B cell (primary cell): ENCODE results near the gene TGFBI. TPM values are rescaled to one million over a fixed set of nuclear protein-coding genes. Genes with fewer than 3 reads are reported as not detected.

Experiments used
- ATAC-seq: fragments of 200-7000 bp; cut with Tn5 transposase; one replicate; pipeline ENCODE4 v1.10.0; 2021; ENCODE audit warnings: low read depth, mild to moderate bottlenecking, moderate number of reproducible peaks, moderate library complexity
- CTCF ChIA-PET: fragments of 350-600 bp; sonication (Branson Sonifier 250); formaldehyde crosslinking; loops from one replicate; lab custom pipeline; 2021; ENCODE audit warnings: antibody characterized with exemption, inconsistent platforms; lab: Charles Lee
- POLR2A ChIA-PET: fragments of 350-600 bp; sonication (Branson Sonifier 250); formaldehyde crosslinking; loops from one replicate; lab custom pipeline; 2021; ENCODE audit warnings: antibody characterized with exemption; lab: Charles Lee
- DNase-seq: peaks from one replicate; pipeline ENCODE4 v3.0.0; 2013
- H2AFZ ChIP-seq: 2 replicates; pipeline ENCODE4 v1.6.1; 2012; ENCODE audit warnings: mild to moderate bottlenecking, low read depth, low read length; ENCODE audit not compliant: insufficient read depth, poor library complexity, severe bottlenecking
- H3K27ac ChIP-seq, 2 donors: 1 replicate in 1 of 2; 2 replicates in 1 of 2; pipeline ENCODE4 v1.5.1; 2012 to 2013; ENCODE audit warnings: low read length in 2 of 2, mild to moderate bottlenecking in 2 of 2, moderate library complexity in 1 of 2
- H3K27me3 ChIP-seq, 4 experiments: fragments of 200-600 bp in 1 of 4; sonication (generic) in 1 of 4; replicated peaks in 1 of 4; 1 replicate in 2 of 4; 2 replicates in 2 of 4; pipeline versions ENCODE4 v1.6.1 to v1.7.0; 2013 to 2016; ENCODE audit warnings: low read length in 3 of 4, mild to moderate bottlenecking in 2 of 4, mixed read lengths in 1 of 4, moderate library complexity in 1 of 4; ENCODE audit not compliant: insufficient read depth in 4 of 4, control insufficient read depth in 3 of 4; ENCODE audit errors: control extremely low read depth in 1 of 4
- H3K36me3 ChIP-seq, 2 experiments: replicated peaks in 1 of 2; 1 replicate in 1 of 2; 2 replicates in 1 of 2; pipeline versions ENCODE4 v1.6.1 to v1.7.1; 2013; ENCODE audit warnings: low read length in 1 of 2; ENCODE audit not compliant: insufficient read depth in 2 of 2, control insufficient read depth in 1 of 2; ENCODE audit errors: control extremely low read depth in 1 of 2, extremely low read depth in 1 of 2
- H3K4me1 ChIP-seq, 2 donors: fragments of 200-600 bp in 1 of 2; sonication (generic) in 1 of 2; 1 replicate in 1 of 2; 2 replicates in 1 of 2; pipeline versions ENCODE4 v1.5.1 to v1.6.1; 2013 to 2017; ENCODE audit warnings: low read length in 2 of 2; ENCODE audit not compliant: control insufficient read depth in 2 of 2, insufficient read depth in 2 of 2
- H3K4me2 ChIP-seq: replicated peaks from 2 replicates; pipeline ENCODE3; 2012; ENCODE audit warnings: mild to moderate bottlenecking, low read depth, low read length; ENCODE audit not compliant: poor library complexity, severe bottlenecking
- H3K4me3 ChIP-seq, 5 experiments: fragments of 200-600 bp in 1 of 5; sonication (generic) in 1 of 5; 1 replicate in 3 of 5; 2 replicates in 2 of 5; pipeline versions ENCODE4 v1.5.1 to v1.7.0; 2011 to 2016; ENCODE audit warnings: low read length in 4 of 5, mild to moderate bottlenecking in 4 of 5, low read depth in 2 of 5, control low read depth in 1 of 5, moderate library complexity in 1 of 5; ENCODE audit not compliant: insufficient read depth in 1 of 5; ENCODE audit errors: control extremely low read depth in 1 of 5, extremely low read depth in 1 of 5
- H3K79me2 ChIP-seq: fragments of 200-600 bp; sonication (generic); one replicate; pipeline ENCODE4 v1.6.0; 2016; ENCODE audit warnings: low read length; ENCODE audit not compliant: control insufficient read depth, insufficient read depth
- H3K9ac ChIP-seq: fragments of 200-600 bp; sonication (generic); 2 replicates; pipeline ENCODE4 v1.6.1; 2017; ENCODE audit warnings: mild to moderate bottlenecking, low read length, moderate library complexity
- H3K9me3 ChIP-seq, 3 donors: one replicate each; pipeline versions ENCODE4 v1.6.1 to v1.7.1; 2013; ENCODE audit warnings: low read length in 2 of 3; ENCODE audit not compliant: control insufficient read depth in 2 of 3, insufficient read depth in 1 of 3; ENCODE audit errors: control extremely low read depth in 1 of 3
- H4K20me1 ChIP-seq: 2 replicates; pipeline ENCODE4 v1.6.0; 2012; ENCODE audit warnings: mild to moderate bottlenecking, low read length; ENCODE audit not compliant: insufficient read depth, control insufficient read depth, poor library complexity, severe bottlenecking
- H3K27ac Mint-ChIP-seq: one replicate; pipeline ENCODE4 v1.8.0; 2021; ENCODE audit warnings: mixed read lengths
- H3K27me3 Mint-ChIP-seq: one replicate; pipeline ENCODE4 v1.8.0; 2021; ENCODE audit warnings: mixed read lengths
- H3K4me1 Mint-ChIP-seq: one replicate; pipeline ENCODE4 v1.8.0; 2021; ENCODE audit warnings: mixed read lengths
- H3K4me3 Mint-ChIP-seq: one replicate; pipeline ENCODE4 v1.8.0; 2021; ENCODE audit warnings: mixed read lengths
- H3K9me3 Mint-ChIP-seq: one replicate; pipeline ENCODE4 v1.8.0; 2022; ENCODE audit warnings: mixed read lengths; ENCODE audit not compliant: insufficient read depth
- CTCF ChIP-seq: fragments of 200-600 bp; IDR thresholded peaks from one replicate; pipeline ENCODE4 v1.8.0; 2022; ENCODE audit warnings: antibody characterized with exemption, mild to moderate bottlenecking
- EZH2 ChIP-seq: IDR thresholded peaks from 2 replicates; pipeline ENCODE4 v1.6.1; 2012; ENCODE audit warnings: borderline replicate concordance, low read depth, mild to moderate bottlenecking, moderate library complexity, low read length; ENCODE audit not compliant: insufficient read depth, poor library complexity, severe bottlenecking
- WGBS: methylation state at CpG from one replicate; pipeline ENCODE4 v1.1.5; 2013; ENCODE audit warnings: missing lambda C conversion rate; ENCODE audit not compliant: insufficient coverage; 5-methylcytosine and 5-hydroxymethylcytosine counted together
- intact Hi-C: fragments of 100-400 bp; cut with micrococcal nuclease; formaldehyde crosslinking; loops from one replicate; pipeline ENCODE4 v1.10.0; 2022
- polyA plus RNA-seq: library from polyadenylated mRNA; depleted of rRNA; stranded (reverse); fragments of >200 nt; gene quantifications from 2 replicates; pipeline ENCODE4 v1.2.3, GENCODE V29; 2012
- total RNA-seq, 2 donors: library from RNA; stranded (reverse); fragments of 120-200 nt in 1 of 2; gene quantifications; 1 replicate in 1 of 2; 2 replicates in 1 of 2; pipeline versions ENCODE4 v1.2.3 to v1.2.4, GENCODE V29; 2013 to 2022

TGFBI gene
- total and polyA plus RNA-seq, 2 donors (not counting 1 experiment from before 2014, with no cell fraction given): 3.7 to 4.5 TPM

GRCh38 chr5:136011414-136012001 lies 17.3 kb upstream of the TGFBI start:
- no peaks in the 10 kb centered on the region for H3K4me1 Mint-ChIP-seq
- ChIA-PET POLR2A (no interaction called here), CTCF (no interaction called here)
- Histone ChIP-seq H3K4me2 (no peak overlapping the region), H3K4me3 (no peak overlapping the region), H3K9ac (no peak overlapping the region), H3K27ac (no peak overlapping the region), H4K20me1 (no peaks in the 10 kb centered on the region), H3K27me3 (peaks cover 0 to 3% (median 0%) of the 10 kb centered on the region in 4 experiments), H3K36me3 (no peaks in the 10 kb centered on the region), H3K4me1 (no peaks in the 10 kb centered on the region), H2AFZ (no peak overlapping the region), H3K79me2 (no peaks in the 10 kb centered on the region), H3K9me3 (no peaks in the 10 kb centered on the region)
- DNase-seq (no peak), ATAC-seq (no peak)
- H3K27me3 Mint-ChIP-seq: peaks cover 25% of the 10 kb centered on the region
- WGBS: no CpG with 5 or more reads among the region's 4 CpGs
- TF ChIP-seq EZH2 (no peak), CTCF (no peak)
- no peaks in the 10 kb centered on the region for H3K9me3 Mint-ChIP-seq
- H3K27ac Mint-ChIP-seq: no peak overlapping the region
- intact Hi-C loops: no loop called here
- H3K4me3 Mint-ChIP-seq: no peak overlapping the region

DNA sequence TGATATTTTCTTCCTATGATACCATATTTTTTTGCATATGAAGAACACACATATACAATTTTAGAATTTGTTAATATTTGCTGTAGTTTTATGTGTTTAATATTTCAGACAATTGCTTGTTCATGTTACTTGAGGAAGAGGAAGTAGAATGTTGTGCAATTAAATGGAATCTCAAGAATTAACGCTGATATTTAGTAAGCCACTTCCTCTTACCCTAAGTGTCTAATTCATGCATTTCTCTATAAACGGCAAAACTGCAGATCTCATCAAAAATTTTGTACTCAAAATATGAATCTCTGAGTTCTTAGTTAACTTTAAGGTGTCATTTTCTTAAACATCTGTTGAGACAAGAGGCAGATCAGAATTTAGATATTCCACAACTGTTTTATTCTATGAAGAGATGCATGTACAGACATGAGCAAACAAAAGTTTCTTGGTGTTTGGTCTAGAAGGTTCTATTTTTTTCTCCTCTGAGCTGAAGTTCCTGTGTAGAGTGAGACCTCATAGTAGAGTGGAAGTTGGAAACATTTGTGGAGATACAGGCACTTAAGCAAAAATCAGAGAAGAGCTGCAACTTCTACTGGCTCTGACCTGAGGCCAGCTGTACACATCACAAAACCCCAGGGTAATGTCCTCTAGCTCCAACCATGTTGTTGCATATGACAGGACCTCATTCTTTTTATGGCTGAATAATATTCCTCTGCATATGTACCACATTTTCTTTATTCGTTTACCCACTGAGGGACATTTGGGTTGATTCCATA lies 16.6 kb upstream of the TGFBI start:
- WGBS: no CpG with 5 or more reads among the region's 3 CpGs
- no peak overlapping the region for H3K4me3 Mint-ChIP-seq
- intact Hi-C loops: no loop called here
- Histone ChIP-seq H4K20me1 (no peaks in the 10 kb centered on the region), H3K4me3 (no peak overlapping the region), H3K27ac (no peak overlapping the region), H2AFZ (no peak overlapping the region), H3K4me1 (no peaks in the 10 kb centered on the region), H3K27me3 (peaks cover 0 to 3% (median 0%) of the 10 kb centered on the region in 4 experiments), H3K4me2 (no peak overlapping the region), H3K9me3 (no peaks in the 10 kb centered on the region), H3K79me2 (no peaks in the 10 kb centered on the region), H3K9ac (no peak overlapping the region), H3K36me3 (no peaks in the 10 kb centered on the region)
- H3K4me1 Mint-ChIP-seq: no peaks in the 10 kb centered on the region
- TF ChIP-seq EZH2 (no peak), CTCF (no peak)
- no peak for DNase-seq
- POLR2A ChIA-PET: no interaction called here
- CTCF ChIA-PET: no interaction called here
- no peak for ATAC-seq
- peaks cover 26% of the 10 kb centered on the region for H3K27me3 Mint-ChIP-seq
- no peaks in the 10 kb centered on the region for H3K9me3 Mint-ChIP-seq
- no peak overlapping the region for H3K27ac Mint-ChIP-seq
